A204.1 (cell line): ENCODE measurements around the gene TSSK6.

Source experiments
- FAIRE-seq: peaks from 2 replicates; lab custom pipeline; 2012; peaks lifted over from hg19 to GRCh38; lab: Jason Lieb, UNC

TSSK6 gene

DNA sequence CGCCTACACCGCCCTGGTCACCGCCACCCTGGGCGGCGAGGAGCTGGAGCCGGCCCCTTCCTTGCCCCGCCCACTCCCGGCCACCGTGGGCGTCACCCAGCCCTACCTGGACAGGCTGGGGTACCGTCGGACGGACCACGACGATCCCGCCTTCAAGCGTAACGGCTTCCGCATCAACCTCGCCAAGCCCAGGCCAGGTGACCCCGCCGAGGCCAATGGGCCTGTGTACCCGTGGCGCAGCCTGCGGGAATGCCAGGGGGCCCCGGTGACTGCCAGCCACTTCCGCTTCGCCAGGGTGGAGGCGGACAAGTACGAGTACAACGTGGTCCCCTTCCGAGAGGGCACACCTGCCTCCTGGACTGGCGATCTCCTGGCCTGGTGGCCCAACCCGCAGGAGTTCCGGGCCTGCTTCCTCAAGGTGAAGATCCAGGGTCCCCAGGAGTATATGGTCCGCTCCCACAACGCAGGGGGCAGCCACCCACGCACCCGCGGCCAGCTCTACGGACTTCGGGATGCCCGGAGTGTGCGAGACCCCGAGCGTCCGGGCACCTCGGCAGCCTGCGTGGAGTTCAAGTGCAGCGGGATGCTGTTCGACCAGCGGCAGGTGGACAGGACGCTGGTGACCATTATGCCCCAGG is 29.7 kb upstream of the TSSK6 start:
- no peak for FAIRE-seq

- no peak for FAIRE-seq
Observed at GRCh38 chr19:19544257-19544953, 29.1 kb upstream of the TSSK6 start.

GRCh38 chr19:19543640-19544039 is 28.3 kb upstream of the TSSK6 start:
- FAIRE-seq: no peak

DNA sequence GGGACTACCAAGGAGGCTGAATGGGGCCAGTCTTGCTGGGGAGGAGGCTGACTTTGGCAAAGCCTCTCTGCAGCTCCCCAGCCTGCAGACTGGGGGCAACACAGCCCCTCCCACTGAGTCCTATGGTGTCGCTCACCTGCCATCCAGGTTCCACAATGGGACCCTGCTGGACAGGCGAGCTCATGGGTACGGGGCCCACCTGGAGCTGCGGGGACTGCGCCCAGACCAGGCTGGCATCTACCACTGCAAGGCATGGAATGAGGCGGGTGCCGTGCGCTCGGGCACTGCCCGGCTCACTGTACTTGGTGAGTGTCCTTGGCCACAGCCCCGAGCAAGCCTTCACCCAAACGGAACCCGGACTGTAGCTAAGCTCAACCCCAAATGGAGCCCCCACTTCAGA is 27.8 kb upstream of the TSSK6 start:
- no peak for FAIRE-seq

- no peak for FAIRE-seq
Observed at GRCh38 chr19:19542507-19542906, 27.2 kb upstream of the TSSK6 start.

DNA sequence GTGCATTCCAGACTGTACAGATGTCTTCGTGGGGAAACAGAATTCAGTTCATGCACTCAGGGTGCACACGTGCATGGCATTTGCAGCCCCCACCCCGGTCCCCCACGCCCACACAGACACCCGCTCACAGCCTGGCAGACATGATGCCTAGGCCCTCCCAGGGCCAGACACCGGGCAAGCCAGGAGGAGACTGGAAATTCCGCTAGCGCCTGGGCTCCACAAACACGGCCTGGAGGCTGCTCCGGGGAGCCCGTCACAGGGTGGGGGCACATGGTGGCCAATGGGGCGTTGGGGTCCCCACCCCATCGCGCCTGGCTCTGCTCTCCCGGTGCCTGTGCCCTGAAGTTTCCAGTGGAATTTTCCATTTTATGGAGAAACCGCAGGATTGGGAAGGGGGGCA is 26.3 kb upstream of the TSSK6 start:
- FAIRE-seq: no peak

DNA sequence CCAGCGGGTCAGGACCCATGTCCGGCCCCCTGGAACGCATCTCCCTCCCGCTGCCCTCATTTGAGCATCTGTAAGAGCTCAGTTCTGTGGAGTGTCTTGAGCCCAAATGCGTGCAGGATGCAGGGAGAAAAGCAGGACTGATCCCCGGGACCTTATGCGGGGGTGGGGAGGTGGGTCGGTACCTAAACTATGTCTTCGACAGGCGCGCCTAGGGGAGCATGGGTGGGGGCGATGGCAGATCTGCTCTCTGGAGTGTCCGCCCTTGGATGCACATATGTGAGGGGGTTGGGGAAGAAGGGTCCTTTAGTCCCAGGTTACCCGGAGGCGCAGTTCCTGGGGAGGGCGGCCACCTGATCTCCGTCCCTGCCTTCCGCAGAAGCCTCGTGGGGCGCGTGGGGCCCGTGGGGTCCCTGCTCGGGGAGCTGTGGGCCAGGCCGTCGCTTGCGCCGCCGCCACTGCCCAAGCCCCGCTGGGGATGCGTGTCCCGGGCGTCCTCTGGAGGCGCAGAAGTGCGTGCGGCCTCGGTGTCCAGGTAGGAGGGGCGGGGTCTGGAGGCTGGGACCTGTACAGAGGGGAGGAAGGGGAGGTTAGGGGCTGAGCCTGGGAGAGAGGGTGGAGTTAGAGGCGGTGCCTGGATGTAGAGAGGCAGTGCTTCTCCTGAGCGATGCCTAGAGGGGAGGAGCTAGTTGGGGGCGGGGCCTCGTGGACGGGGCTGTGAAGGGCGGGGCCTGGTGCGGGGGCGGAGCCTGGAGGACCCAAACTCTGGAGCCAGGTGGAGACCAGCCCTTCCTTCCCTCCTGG is 25.6 kb upstream of the TSSK6 start:
- no peak for FAIRE-seq

DNA sequence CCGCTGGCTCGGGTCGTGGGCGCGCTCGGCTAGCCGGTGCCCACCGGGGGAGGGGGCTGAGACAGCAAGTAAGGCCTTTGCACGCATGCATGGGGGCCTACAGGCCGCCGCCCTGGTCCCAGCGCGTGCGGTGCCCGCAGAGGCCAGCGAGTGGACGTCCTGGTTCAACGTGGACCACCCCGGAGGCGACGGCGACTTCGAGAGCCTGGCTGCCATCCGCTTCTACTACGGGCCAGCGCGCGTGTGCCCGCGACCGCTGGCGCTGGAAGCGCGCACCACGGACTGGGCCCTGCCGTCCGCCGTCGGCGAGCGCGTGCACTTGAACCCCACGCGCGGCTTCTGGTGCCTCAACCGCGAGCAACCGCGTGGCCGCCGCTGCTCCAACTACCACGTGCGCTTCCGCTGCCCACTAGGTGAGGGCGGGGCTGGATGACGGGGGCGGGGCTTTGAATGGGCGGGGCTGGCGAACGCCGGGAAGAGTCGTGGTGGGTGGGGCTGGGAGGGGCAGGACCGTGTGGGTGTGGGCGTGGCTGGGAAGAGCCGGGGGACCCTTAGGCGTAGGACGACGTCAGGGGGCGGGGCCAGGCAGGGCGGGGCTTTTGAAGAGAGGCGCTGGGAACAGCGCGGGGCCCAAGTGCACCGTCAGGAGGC is 24.8 kb upstream of the TSSK6 start:
- FAIRE-seq: no peak

GRCh38 chr19:19539698-19540063 is 24.3 kb upstream of the TSSK6 start:
- no peak for FAIRE-seq

GRCh38 chr19:19538785-19539166 is 23.4 kb upstream of the TSSK6 start:
- no peak for FAIRE-seq

- FAIRE-seq: no peak
Observed at GRCh38 chr19:19538061-19538784, 22.9 kb upstream of the TSSK6 start, which contains the start of gene CILP2. CILP2 (plus strand) TSS chr19:19538265; CDS start chr19:19538350, 85 bp downstream.

DNA sequence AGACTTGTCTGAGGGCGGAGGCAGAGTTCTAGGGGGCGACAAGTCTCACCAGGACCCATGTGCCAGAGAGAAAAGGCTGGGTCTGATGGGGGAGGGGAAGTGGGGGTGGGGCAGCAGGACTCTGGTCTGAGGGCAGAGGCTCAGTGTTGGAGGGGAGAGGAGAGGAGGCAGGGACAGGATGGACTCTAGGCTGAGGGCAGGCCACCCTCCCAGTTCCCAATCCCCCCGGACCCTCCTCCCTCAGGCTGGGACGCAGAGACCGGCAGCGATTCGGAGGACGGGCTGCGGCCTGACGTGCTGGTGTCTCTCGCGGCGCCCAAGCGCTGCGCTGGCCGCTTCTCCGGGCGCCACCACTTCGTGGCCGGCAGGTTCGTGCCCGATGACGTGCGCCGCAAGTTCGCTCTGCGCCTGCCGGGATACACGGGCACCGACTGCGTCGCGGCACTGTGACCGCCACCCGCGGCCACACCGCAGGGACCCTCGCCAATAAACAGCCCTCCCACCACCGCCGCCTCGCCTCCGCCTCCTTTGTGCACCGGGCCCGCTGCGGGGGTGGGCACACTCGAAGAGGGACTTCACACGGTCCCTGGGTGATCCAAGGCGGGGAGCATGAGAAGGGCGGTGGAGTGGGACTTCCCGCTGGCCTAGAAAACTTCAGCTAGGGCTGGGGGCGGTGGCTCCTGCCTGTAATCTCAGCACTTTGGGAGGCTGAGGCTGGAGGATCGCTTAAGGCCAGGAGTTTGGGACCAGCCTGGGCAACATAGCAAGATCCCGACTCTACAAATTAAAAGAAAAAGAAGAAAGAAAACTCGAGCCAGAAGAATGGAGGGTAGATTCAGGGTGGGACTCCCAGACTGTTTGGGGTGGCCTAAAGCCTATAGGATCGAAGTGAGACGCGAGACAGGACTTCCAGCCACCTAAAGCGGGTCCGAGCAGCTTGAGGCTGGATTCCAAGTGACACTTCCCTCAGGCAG is 22.0 kb upstream of the TSSK6 start:
- no peak for FAIRE-seq

DNA sequence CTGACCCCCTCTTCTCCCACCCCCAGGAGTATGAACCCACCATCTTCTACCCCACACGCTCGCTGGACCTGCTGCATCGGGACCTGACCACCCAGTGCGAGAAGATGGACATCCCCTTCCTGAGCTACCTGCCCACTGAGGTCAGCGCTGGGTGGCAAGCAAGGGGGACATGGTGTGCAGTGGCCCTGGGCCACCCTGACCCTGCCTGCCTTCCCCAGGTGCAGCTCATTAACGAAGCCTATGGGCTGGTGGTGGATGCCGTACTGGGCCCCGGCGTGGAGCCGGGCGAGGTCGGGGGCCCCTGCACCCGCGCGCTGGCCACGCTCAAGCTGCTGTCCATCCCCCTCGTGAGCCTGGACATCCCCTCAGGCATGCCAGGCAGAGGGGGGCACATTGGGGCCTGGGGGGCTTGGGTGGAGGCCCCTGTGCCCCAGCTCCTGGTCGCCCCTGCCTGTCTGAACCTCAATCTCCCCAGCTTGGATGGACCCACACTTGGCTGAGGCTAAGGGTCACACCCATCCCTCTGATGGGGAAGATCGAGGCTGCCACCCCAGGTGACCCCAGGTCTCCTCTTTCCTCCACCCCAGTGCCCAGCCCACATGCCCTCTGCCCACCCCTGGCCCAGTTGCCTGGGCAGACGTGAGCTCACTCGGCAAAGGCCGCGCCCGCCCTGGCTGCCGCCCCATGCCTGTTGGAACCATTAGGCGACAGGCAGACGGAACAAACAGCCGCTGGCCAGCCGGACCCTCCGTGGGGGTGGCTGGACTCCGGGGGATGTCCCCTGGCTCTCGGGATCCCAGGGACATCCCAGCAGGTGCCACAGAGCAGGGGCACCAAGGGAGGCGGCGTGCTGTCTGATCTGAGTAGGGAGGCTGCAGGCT is 20.2 kb upstream of the TSSK6 start:
- FAIRE-seq: no peak

DNA sequence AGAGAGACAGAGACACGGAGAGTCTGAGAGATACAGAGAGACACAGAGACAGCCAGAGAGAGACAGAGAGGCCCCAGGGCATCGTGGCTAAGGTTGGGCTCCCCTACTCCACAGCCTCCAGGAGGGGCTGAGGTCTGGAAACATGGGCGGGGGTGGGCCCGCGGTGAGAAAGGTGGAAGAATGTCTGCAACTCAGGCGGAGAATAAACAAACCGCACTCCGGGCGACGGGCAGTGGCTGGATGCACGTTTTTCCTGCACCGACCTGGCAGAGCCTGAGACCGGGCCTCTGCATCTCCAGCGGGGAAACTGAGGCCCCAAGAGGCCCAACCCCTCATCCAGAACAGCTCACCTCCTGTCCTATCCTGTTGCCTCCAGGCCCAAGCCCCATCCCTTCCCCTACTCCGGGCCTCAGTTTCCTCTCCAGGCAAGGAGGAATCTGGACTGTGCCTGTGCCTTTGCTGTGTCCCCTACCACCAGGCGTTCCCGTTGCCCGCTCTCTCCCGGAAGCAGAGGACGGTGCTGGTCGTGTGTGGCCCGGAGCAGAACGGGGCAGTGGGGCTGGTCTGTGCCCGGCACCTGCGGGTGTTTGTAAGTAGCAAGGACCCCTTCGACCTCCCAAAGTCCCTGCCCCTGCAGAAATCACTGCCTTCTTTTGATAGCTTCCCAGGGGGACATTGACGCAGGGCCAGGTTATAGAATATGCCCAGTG is 19.4 kb upstream of the TSSK6 start:
- FAIRE-seq: no peak

- FAIRE-seq: no peak
Observed at GRCh38 chr19:19533841-19534240, 18.5 kb upstream of the TSSK6 start.

GRCh38 chr19:19532806-19533701 is 17.7 kb upstream of the TSSK6 start:
- FAIRE-seq: no peak

GRCh38 chr19:19531951-19532805 is 16.8 kb upstream of the TSSK6 start:
- no peak for FAIRE-seq
